Rectal smooth muscle tissue (tissue), 1 donor: ENCODE results near the gene ACTR3C.
A peak's percentile ranks its signal among the peaks of the same experiment; 100 is the strongest.
"Not testable (repeated sequence)": the region's sequence is repeated elsewhere in the genome, so short reads cannot be mapped to it uniquely, and the experiment has no call there.

Source experiments
- H3K27ac ChIP-seq: one replicate; pipeline ENCODE4 v1.7.0; 2013; ENCODE audit warnings: low read depth, low read length, inconsistent platforms
- H3K27me3 ChIP-seq: one replicate; pipeline ENCODE4 v1.7.0; 2013; ENCODE audit warnings: low read length; ENCODE audit not compliant: control insufficient read depth, insufficient read depth
- H3K36me3 ChIP-seq: one replicate; pipeline ENCODE4 v1.7.0; 2013; ENCODE audit warnings: low read length; ENCODE audit not compliant: control insufficient read depth, insufficient read depth
- H3K4me1 ChIP-seq: one replicate; pipeline ENCODE4 v1.7.0; 2013; ENCODE audit warnings: low read length; ENCODE audit not compliant: control insufficient read depth, insufficient read depth
- H3K4me3 ChIP-seq: one replicate; pipeline ENCODE4 v1.7.0; 2013; ENCODE audit warnings: low read length
- H3K9ac ChIP-seq: one replicate; pipeline ENCODE4 v1.7.0; 2013; ENCODE audit warnings: low read length

Gene ACTR3C

GRCh38 chr7:150270101-150270824, 53.1 kb downstream of the ACTR3C start:
- H3K4me3 ChIP-seq, H3K27me3 ChIP-seq, H3K9ac ChIP-seq, H3K36me3 ChIP-seq, H3K4me1 ChIP-seq, H3K27ac ChIP-seq: not testable (repeated sequence)

GRCh38 chr7:150268798-150269197, 54.5 kb downstream of the ACTR3C start:
- H3K9ac ChIP-seq, H3K27ac ChIP-seq, H3K4me3 ChIP-seq, H3K36me3 ChIP-seq, H3K27me3 ChIP-seq, H3K4me1 ChIP-seq: not testable (repeated sequence)

- not testable (repeated sequence) for H3K4me1 ChIP-seq, H3K27me3 ChIP-seq, H3K27ac ChIP-seq, H3K36me3 ChIP-seq, H3K4me3 ChIP-seq, H3K9ac ChIP-seq
Observed at GRCh38 chr7:150268287-150268686, 55.1 kb downstream of the ACTR3C start.

GRCh38 chr7:150266953-150267665, 56.2 kb downstream of the ACTR3C start:
- not testable (repeated sequence) for H3K4me1 ChIP-seq, H3K27me3 ChIP-seq, H3K9ac ChIP-seq, H3K4me3 ChIP-seq, H3K27ac ChIP-seq, H3K36me3 ChIP-seq

GRCh38 chr7:150262656-150263055, 60.7 kb downstream of the ACTR3C start:
- H3K4me1 ChIP-seq, H3K4me3 ChIP-seq, H3K9ac ChIP-seq, H3K27me3 ChIP-seq, H3K27ac ChIP-seq, H3K36me3 ChIP-seq: not testable (repeated sequence)

GRCh38 chr7:150247745-150248144, 75.6 kb downstream of the ACTR3C start:
- H3K4me1 ChIP-seq, H3K36me3 ChIP-seq, H3K4me3 ChIP-seq: not testable (repeated sequence)

GRCh38 chr7:150245208-150245607, 78.1 kb downstream of the ACTR3C start:
- H3K36me3 ChIP-seq, H3K27ac ChIP-seq, H3K4me3 ChIP-seq, H3K27me3 ChIP-seq, H3K4me1 ChIP-seq, H3K9ac ChIP-seq: not testable (repeated sequence)

More at GRCh38 chr7:150247745-150248144, 75.6 kb downstream of the ACTR3C start:
- not testable (repeated sequence) for H3K27me3 ChIP-seq, H3K9ac ChIP-seq, H3K27ac ChIP-seq

- H3K36me3 ChIP-seq, H3K4me1 ChIP-seq, H3K27ac ChIP-seq, H3K4me3 ChIP-seq, H3K9ac ChIP-seq, H3K27me3 ChIP-seq: not testable (repeated sequence)
Observed at GRCh38 chr7:150242935-150243334, 80.4 kb downstream of the ACTR3C start.

GRCh38 chr7:150225444-150225843, 97.9 kb downstream of the ACTR3C start:
- not testable (repeated sequence) for H3K27me3 ChIP-seq, H3K36me3 ChIP-seq, H3K4me1 ChIP-seq, H3K4me3 ChIP-seq, H3K27ac ChIP-seq, H3K9ac ChIP-seq

GRCh38 chr7:150222083-150222972, 101.0 kb downstream of the ACTR3C start:
- H3K4me1 ChIP-seq, H3K36me3 ChIP-seq, H3K4me3 ChIP-seq: not testable (repeated sequence)

GRCh38 chr7:150220673-150221181, 102.6 kb downstream of the ACTR3C start:
- peak overlapping the region; percentile 41 for H3K4me3 ChIP-seq
- H3K9ac ChIP-seq, H3K27ac ChIP-seq, H3K27me3 ChIP-seq, H3K4me1 ChIP-seq, H3K36me3 ChIP-seq: not testable (repeated sequence)

More at GRCh38 chr7:150222083-150222972, 101.0 kb downstream of the ACTR3C start:
- not testable (repeated sequence) for H3K9ac ChIP-seq, H3K27ac ChIP-seq, H3K27me3 ChIP-seq

GRCh38 chr7:150219941-150220658, 103.2 kb downstream of the ACTR3C start:
- not testable (repeated sequence) for H3K27ac ChIP-seq, H3K4me1 ChIP-seq, H3K27me3 ChIP-seq, H3K4me3 ChIP-seq, H3K9ac ChIP-seq, H3K36me3 ChIP-seq
